Measurements from ENCODE around the gene UPF2. TPM values are rescaled to one million over a fixed set of nuclear protein-coding genes. Genes with fewer than 3 reads are reported as not detected.
A peak's percentile ranks its signal among the peaks of the same experiment; 100 is the strongest.

UPF2 gene
- total RNA-seq, 1 experiment from 2014 or later, result 30.6 TPM

DNA sequence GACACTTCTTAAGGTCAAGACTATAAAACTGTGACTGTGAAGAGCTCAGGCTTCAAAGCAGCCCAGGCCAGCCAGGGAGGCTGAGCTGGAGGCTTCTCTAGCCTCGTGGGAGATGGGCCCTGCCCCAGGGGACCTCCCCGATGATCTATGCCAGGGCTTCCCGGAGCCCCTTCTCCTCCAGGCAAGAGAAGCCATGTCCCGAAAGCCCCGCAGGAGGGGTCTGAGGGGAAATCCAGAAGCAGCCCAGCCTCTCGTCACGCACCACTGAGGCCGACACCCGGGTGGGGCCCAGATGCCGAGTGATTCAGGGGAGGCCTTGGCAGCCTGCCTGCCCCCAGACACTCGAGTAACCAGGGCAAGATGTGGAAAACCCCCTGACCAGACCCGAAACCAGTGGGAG lies 155.8 kb downstream of the UPF2 start:
- no TSS peak for BruUV-seq (replicated peaks)
- no peaks in the 10 kb centered on the region for H3K27me3 ChIP-seq (replicated peaks; ENCODE audit: insufficient read depth, low read depth, low read length, poor library complexity)
- peak overlapping the region; percentile 59 for H3K27ac ChIP-seq (ENCODE audit: low read depth, low read length, poor library complexity, severe bottlenecking)
- no peak overlapping the region for H3K4me3 ChIP-seq (ENCODE audit: low read depth, low read length, poor library complexity, severe bottlenecking)
- DNase-seq (ENCODE audit: low spot score), result no peak
- TF ChIP-seq EZH2 (IDR thresholded peaks at IDR 0.05; ENCODE audit: borderline replicate concordance, low read depth, low read length, poor library complexity, severe bottlenecking) (no peak), CTCF (conservative IDR thresholded peaks at IDR 0.05; ENCODE audit: low read depth, low read length) (no peak)
- peaks cover 17% of the 10 kb centered on the region for H3K4me1 ChIP-seq (ENCODE audit: insufficient read depth, low read length, poor library complexity, severe bottlenecking)
- ChIA-PET POLR2A (ENCODE audit: low non-redundant PET) (no interaction called here), CTCF (no interaction called here)
- H3K36me3 ChIP-seq (ENCODE audit: insufficient read depth, low read length, poor library complexity, severe bottlenecking), result peaks cover 67% of the 10 kb centered on the region
- intact Hi-C loops (cut with micrococcal nuclease; ENCODE audit: unreplicated experiment), result no loop called here
- H3K9me3 ChIP-seq (ENCODE audit: low read depth, low read length, poor library complexity, severe bottlenecking), result no peaks in the 10 kb centered on the region

DNA sequence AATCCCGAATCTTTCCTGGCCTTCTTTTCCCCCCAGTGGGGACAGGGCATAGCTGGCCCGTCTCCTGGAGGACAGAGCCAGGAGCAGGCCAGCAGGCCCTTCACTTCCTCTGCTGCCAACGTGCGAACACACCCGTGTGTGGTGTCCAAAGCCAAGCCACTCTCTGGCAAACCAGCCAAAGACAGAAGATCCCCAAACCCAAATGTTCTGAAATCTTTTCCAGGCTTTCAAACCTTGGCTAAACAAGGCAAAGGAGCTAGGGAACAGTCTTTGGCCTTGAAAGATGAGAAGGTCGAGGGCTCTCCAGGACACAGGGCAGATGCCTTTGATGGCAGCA lies 156.5 kb downstream of the UPF2 start:
- CTCF ChIA-PET, result no interaction called here
- Histone ChIP-seq H3K27ac (ENCODE audit: low read depth, low read length, poor library complexity, severe bottlenecking) (peak overlapping the region; percentile 59), H3K27me3 (replicated peaks; ENCODE audit: insufficient read depth, low read depth, low read length, poor library complexity) (no peaks in the 10 kb centered on the region), H3K4me3 (ENCODE audit: low read depth, low read length, poor library complexity, severe bottlenecking) (no peak overlapping the region), H3K4me1 (ENCODE audit: insufficient read depth, low read length, poor library complexity, severe bottlenecking) (peaks cover 10% of the 10 kb centered on the region), H3K9me3 (ENCODE audit: low read depth, low read length, poor library complexity, severe bottlenecking) (no peaks in the 10 kb centered on the region), H3K36me3 (ENCODE audit: insufficient read depth, low read length, poor library complexity, severe bottlenecking) (peaks cover 62% of the 10 kb centered on the region)
- TSS peak; percentile 1 for BruUV-seq (replicated peaks)
- POLR2A ChIA-PET (ENCODE audit: low non-redundant PET), result no interaction called here
- intact Hi-C loops (cut with micrococcal nuclease; ENCODE audit: unreplicated experiment), result no loop called here
- no peak for DNase-seq (ENCODE audit: low spot score)
- TF ChIP-seq CTCF (conservative IDR thresholded peaks at IDR 0.05; ENCODE audit: low read depth, low read length) (no peak), EZH2 (IDR thresholded peaks at IDR 0.05; ENCODE audit: borderline replicate concordance, low read depth, low read length, poor library complexity, severe bottlenecking) (no peak)

GRCh38 chr10:11885437-11886137 lies 157.0 kb downstream of the UPF2 start:
- ChIA-PET CTCF (interaction anchor here (0.6 kb wide), 1 partner anchor 9 kb away, joined by 10 read pairs; no protein-coding TSS in a partner anchor), POLR2A (ENCODE audit: low non-redundant PET) (no interaction called here)
- Histone ChIP-seq H3K27ac (ENCODE audit: low read depth, low read length, poor library complexity, severe bottlenecking) (peak overlapping the region; percentile 59), H3K9me3 (ENCODE audit: low read depth, low read length, poor library complexity, severe bottlenecking) (no peaks in the 10 kb centered on the region), H3K4me1 (ENCODE audit: insufficient read depth, low read length, poor library complexity, severe bottlenecking) (peaks cover 5% of the 10 kb centered on the region), H3K27me3 (replicated peaks; ENCODE audit: insufficient read depth, low read depth, low read length, poor library complexity) (no peaks in the 10 kb centered on the region), H3K36me3 (ENCODE audit: insufficient read depth, low read length, poor library complexity, severe bottlenecking) (peaks cover 66% of the 10 kb centered on the region), H3K4me3 (ENCODE audit: low read depth, low read length, poor library complexity, severe bottlenecking) (no peak overlapping the region)
- intact Hi-C loops (cut with micrococcal nuclease; ENCODE audit: unreplicated experiment), result no loop called here
- DNase-seq (ENCODE audit: low spot score), result no peak
- BruUV-seq (replicated peaks), result no TSS peak
- TF ChIP-seq EZH2 (IDR thresholded peaks at IDR 0.05; ENCODE audit: borderline replicate concordance, low read depth, low read length, poor library complexity, severe bottlenecking) (no peak), CTCF (conservative IDR thresholded peaks at IDR 0.05; ENCODE audit: low read depth, low read length) (no peak)

Measured in A673 (cell line).